Activated CD4-positive, alpha-beta T cell treated with anti-CD3 and anti-CD28 coated beads, Interleukin-10, Interleukin-2, amounts not matched to agents 100 ng/mL and 50 ng/mL, durations not matched to agents 16 hours and 8 hours (primary cell): ENCODE data around the gene FAM50B.
A peak's percentile ranks its signal among the peaks of the same experiment; 100 is the strongest.

Source experiments
- DNase-seq: peaks from one replicate; pipeline ENCODE4 v3.0.0-alpha.2; 2020

FAM50B gene, protein sequence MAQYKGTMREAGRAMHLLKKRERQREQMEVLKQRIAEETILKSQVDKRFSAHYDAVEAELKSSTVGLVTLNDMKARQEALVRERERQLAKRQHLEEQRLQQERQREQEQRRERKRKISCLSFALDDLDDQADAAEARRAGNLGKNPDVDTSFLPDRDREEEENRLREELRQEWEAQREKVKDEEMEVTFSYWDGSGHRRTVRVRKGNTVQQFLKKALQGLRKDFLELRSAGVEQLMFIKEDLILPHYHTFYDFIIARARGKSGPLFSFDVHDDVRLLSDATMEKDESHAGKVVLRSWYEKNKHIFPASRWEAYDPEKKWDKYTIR

GRCh38 chr6:3848925-3849605 lies at the start of gene FAM50B:
Gene FAM50B, plus strand, starts transcription at chr6:3849373. Its CDS starts 439 bp downstream, at chr6:3849812.
- DNase-seq: peak; percentile 94

DNA sequence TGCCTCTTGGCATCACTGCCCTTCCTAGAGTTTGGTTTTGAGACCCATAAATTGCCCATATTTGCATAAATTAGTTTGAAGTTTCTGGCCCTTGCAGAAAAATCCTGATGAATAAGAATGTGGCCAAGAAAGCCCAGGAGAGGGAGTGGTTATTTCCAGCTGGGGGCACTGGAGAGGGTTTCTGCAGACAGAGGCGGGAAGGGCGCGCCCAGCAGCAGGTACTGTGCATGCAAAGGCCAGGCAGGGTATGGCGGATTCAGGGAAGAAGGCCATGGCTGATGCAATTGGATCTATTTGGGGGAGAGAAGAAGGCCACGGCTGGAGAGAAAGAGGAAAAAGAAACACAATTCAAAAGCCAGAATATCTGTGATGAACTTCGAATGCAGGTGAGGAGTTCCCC lies 49.5 kb upstream of the FAM50B start:
- DNase-seq: no peak

- no peak for DNase-seq
Observed at GRCh38 chr6:3800850-3801591, 48.2 kb upstream of the FAM50B start.

- DNase-seq: peak; percentile 80
Observed at GRCh38 chr6:3801960-3802359, 47.2 kb upstream of the FAM50B start.

DNA sequence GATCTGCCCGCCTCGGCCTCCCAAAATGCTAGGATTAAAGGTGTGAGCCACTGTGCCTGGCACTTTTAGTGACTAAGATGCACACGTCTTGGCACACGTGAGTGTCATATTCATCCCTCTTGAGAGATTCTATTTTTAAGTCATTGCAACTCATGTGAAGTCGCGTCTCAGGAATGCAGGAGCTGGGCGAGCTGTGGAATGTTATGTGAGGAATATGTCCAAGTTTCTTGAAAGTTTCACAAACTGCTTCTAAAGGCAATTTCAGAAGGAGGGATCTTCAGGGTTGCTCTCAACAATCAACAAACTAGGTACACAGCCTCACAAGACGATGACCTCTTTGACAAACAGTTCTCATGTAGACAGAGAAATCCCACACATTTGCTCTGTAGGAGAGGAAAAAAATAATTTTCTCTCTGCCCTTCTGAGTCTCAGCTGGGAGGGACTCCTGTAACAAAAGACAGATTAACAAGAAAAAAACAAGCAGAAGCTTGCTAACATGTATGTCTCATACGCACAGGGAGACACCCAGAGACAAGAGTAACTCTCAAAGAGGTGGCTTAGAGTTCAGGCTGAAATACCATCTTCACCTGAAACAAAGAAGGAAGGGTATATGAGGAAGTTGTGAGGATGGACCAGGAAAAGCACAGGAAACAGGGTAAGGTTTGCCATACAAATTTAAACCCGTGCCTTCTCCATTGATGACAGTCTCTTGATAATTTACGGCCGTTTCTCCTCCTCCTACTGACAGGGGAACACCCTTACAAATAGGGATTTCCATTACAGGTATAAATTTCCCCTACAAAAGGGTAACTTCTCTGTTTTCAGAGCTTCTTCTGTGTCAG lies 45.3 kb upstream of the FAM50B start:
- peak; percentile 3 for DNase-seq

DNA sequence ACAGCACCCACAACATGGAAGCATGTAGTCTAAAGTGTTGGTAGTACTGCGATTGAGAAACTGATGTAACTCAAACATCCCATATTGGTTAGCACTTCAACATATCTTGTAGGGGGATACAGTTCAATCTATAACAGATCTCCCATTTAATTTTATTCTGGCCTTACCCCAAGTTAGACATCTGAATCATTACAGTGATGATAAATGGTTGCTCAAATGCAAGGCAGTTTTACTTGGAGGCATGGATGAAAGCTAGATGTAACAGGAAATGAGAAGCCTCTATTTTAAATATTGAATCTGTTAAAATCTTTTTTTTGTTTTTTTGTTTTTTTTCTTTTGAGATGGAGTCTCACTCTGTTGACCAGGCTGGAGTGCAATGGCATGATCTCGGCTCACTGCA lies 44.2 kb upstream of the FAM50B start:
- DNase-seq: no peak

GRCh38 chr6:3805448-3806123 lies 43.6 kb upstream of the FAM50B start:
- no peak for DNase-seq

- DNase-seq: no peak
Observed at GRCh38 chr6:3806169-3806922, 42.8 kb upstream of the FAM50B start.

- DNase-seq: no peak
Observed at GRCh38 chr6:3808199-3808598, 41.0 kb upstream of the FAM50B start.

GRCh38 chr6:3808759-3809514 lies 40.2 kb upstream of the FAM50B start:
- no peak for DNase-seq

DNA sequence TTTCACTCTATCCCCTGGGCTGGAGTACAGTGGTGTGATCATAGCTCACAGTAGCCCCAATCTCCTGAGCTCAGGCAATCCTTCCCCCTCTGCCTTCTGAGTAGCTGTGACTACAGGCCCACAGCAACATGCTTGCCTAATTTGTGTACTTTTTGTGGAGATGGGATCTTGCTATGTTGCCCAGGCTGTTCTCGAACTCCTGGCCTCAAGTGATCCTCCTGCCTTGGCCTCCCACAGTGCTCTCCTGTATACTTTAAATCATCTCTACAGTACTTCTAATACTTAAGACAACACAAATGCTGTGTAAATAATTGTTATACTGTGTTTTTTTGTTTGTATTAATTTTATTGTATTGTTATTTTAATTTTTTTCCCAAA lies 39.7 kb upstream of the FAM50B start:
- DNase-seq: no peak

GRCh38 chr6:3809982-3810381 lies 39.2 kb upstream of the FAM50B start:
- DNase-seq: no peak

GRCh38 chr6:3811191-3811590 lies 38.0 kb upstream of the FAM50B start:
- no peak for DNase-seq

DNA sequence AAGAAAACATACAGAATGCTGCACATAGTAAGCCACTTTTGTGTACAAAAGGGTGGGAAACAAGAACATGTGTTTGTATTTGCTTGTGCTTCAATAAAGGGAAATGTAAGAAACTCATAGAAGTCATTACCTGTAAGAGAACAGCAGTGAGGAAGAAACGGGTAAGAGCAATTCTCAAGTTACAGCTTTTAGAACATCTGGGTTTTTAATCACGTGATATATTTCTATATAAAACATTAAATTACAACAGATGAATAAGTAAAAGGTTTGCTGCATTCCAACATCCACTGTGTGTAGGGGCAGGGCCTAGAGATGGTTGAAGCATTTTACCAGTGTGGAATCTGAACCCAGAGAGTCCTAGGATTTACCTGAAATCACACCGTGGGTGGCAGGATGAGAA lies 36.6 kb upstream of the FAM50B start:
- DNase-seq: no peak

- peak; percentile 23 for DNase-seq
Observed at GRCh38 chr6:3813150-3813780, 35.9 kb upstream of the FAM50B start.

- DNase-seq: no peak
Observed at GRCh38 chr6:3813918-3814317, 35.3 kb upstream of the FAM50B start.

DNA sequence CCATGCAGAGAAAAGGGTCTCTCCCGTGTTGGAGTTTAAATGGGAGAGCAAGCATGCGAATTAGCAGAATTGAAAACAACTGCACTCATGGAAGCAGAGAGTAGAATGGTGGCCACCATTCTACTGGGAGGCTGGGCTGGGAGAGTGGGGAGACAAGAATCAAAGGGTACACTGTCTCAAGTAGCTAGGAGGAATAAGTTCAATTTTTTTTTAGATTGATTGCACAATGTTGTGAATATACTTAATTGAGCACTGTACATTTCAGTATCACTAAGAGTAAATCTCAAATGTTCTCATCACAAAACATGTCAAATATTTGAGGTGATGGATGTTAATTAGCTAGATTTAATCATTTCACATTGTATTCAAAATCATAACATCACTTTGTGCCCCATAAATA lies 34.6 kb upstream of the FAM50B start:
- DNase-seq: no peak

DNA sequence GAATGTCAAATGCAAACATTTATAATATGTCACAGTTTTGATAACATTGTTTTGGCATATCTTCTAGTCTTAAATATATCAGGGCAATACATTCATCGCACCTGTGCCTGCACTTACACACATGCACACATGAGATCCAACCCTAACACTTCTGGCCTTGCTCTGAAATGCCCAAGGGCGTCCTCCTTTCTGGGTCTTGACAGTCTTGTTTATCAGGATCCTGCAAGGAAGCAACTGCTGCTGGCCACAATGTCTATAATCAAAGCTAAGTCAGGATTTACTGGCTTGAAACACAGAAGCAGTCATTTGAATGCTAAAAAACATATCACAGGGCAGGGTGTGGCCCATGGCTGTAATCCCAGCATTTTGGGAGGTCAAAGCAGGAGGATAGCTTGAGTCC lies 32.9 kb upstream of the FAM50B start:
- no peak for DNase-seq

- no peak for DNase-seq
Observed at GRCh38 chr6:3819161-3820110, 29.7 kb upstream of the FAM50B start.
